Hepatocyte (in vitro differentiated cells): ENCODE measurements around the gene C20orf173. TPM values are rescaled to one million over a fixed set of nuclear protein-coding genes. Genes with fewer than 3 reads are reported as not detected.

Source experiments
- DNase-seq: peaks from one replicate; pipeline ENCODE4 v3.0.0-alpha.2; 2016; ENCODE audit warnings: low spot score
- H2AFZ ChIP-seq: fragments of 200-600 bp; sonication (generic); 2 replicates; pipeline ENCODE4 v1.6.0; 2016; ENCODE audit warnings: antibody characterized with exemption, mild to moderate bottlenecking
- H3K27ac ChIP-seq: fragments of 200-600 bp; sonication (generic); 2 replicates; pipeline ENCODE4 v1.5.1; 2016; ENCODE audit warnings: mild to moderate bottlenecking
- H3K27me3 ChIP-seq: fragments of 200-600 bp; sonication (generic); 2 replicates; pipeline ENCODE4 v1.6.1; 2016
- H3K36me3 ChIP-seq: fragments of 200-600 bp; sonication (generic); replicated peaks from 2 replicates; pipeline ENCODE4 v1.5.1; 2016; ENCODE audit warnings: low read depth; ENCODE audit not compliant: insufficient read depth
- H3K4me1 ChIP-seq: fragments of 200-600 bp; sonication (generic); 2 replicates; pipeline ENCODE4 v1.5.1; 2016; ENCODE audit warnings: mild to moderate bottlenecking, moderate library complexity; ENCODE audit not compliant: insufficient read depth
- H3K4me2 ChIP-seq: fragments of 200-600 bp; sonication (generic); 2 replicates; pipeline ENCODE4 v1.6.0; 2016
- H3K4me3 ChIP-seq: fragments of 200-600 bp; sonication (generic); 2 replicates; pipeline ENCODE4 v1.5.1; 2016; ENCODE audit warnings: mild to moderate bottlenecking
- H3K79me2 ChIP-seq: fragments of 200-600 bp; sonication (generic); 2 replicates; pipeline ENCODE4 v1.6.0; 2017; ENCODE audit warnings: mild to moderate bottlenecking
- H3K9me2 ChIP-seq: fragments of 200-600 bp; sonication (generic); replicated peaks from 2 replicates; pipeline ENCODE4 v1.6.0; 2017; ENCODE audit warnings: mild to moderate bottlenecking; ENCODE audit not compliant: insufficient read depth
- H3K9me3 ChIP-seq: fragments of 200-600 bp; sonication (generic); 2 replicates; pipeline ENCODE4 v1.5.1; 2016; ENCODE audit warnings: low read depth, mild to moderate bottlenecking
- H4K20me1 ChIP-seq: fragments of 200-600 bp; sonication (generic); 2 replicates; pipeline ENCODE4 v1.6.0; 2016; ENCODE audit warnings: mild to moderate bottlenecking; ENCODE audit not compliant: insufficient read depth, poor library complexity, severe bottlenecking
- CTCF ChIP-seq: fragments of 200-600 bp; sonication (generic); IDR thresholded peaks from 2 replicates; pipeline ENCODE4 v1.5.1; 2016; ENCODE audit warnings: antibody characterized with exemption, mild to moderate bottlenecking; ENCODE audit not compliant: poor library complexity
- EZH2 ChIP-seq: fragments of 200-600 bp; sonication (generic); IDR thresholded peaks from 2 replicates; pipeline ENCODE4 v1.6.1; 2016; ENCODE audit warnings: antibody characterized with exemption, mild to moderate bottlenecking, borderline replicate concordance
- EZH2phosphoT487 ChIP-seq: fragments of 200-600 bp; sonication (generic); IDR thresholded peaks from one replicate; pipeline ENCODE4 v1.6.1; 2018; ENCODE audit warnings: antibody characterized with exemption, mild to moderate bottlenecking, low read depth, moderate library complexity; ENCODE audit not compliant: unreplicated experiment, severe bottlenecking
- WGBS: methylation state at CpG from one replicate; pipeline ENCODE4 v1.1.6; 2016; ENCODE audit warnings: low lambda C conversion rate; ENCODE audit errors: missing lambda C conversion rate; 5-methylcytosine and 5-hydroxymethylcytosine counted together
- polyA plus RNA-seq: library from polyadenylated mRNA; unstranded; fragments of >200 nt; fragmentation: Nextera tagmentation; extraction: Ambion mirVana; gene quantifications from 2 replicates; pipeline ENCODE4 v1.2.1, GENCODE V29; 2016
- total RNA-seq: library from RNA; depleted of rRNA; stranded (reverse); fragments of >200 nt; gene quantifications from 2 replicates; pipeline ENCODE4 v1.2.3, GENCODE V29; 2014

C20orf173 gene
- total and polyA plus RNA-seq, 2 experiments from 2014 or later: not detected

GRCh38 chr20:35499271-35499670 is 30.2 kb downstream of the C20orf173 start:
- no peaks in the 10 kb centered on the region for H4K20me1 ChIP-seq
- H3K27ac ChIP-seq: no peak overlapping the region
- no peaks in the 10 kb centered on the region for H3K27me3 ChIP-seq
- H3K9me3 ChIP-seq: no peaks in the 10 kb centered on the region
- no peak overlapping the region for H3K4me2 ChIP-seq
- no peaks in the 10 kb centered on the region for H3K36me3 ChIP-seq
- H3K9me2 ChIP-seq: no peaks in the 10 kb centered on the region
- TF ChIP-seq EZH2 (no peak), EZH2phosphoT487 (no peak), CTCF (no peak)
- no peaks in the 10 kb centered on the region for H3K4me1 ChIP-seq
- no peak overlapping the region for H2AFZ ChIP-seq
- H3K79me2 ChIP-seq: no peaks in the 10 kb centered on the region
- no peak overlapping the region for H3K4me3 ChIP-seq
- 89% methylated on average over 1 of the region's 1 CpG for WGBS
- no peak for DNase-seq

DNA sequence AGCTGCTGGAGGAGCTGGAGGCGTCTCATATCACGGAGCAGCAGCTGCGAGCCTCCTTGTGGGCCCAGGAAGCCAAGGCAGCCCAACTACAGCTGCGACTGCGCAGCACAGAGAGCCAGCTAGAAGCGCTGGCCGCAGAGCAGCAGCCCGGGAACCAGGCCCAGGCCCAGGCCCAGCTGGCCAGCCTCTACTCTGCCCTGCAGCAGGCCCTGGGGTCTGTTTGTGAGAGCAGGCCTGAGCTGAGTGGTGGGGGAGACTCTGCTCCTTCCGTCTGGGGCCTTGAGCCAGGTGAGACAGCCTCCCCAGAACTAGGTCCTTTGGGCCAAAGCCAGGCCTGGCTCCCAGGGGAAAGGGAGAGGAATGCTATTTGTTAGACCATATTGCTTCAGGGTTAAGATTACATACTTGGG is 31.7 kb downstream of the C20orf173 start:
- Histone ChIP-seq H3K4me3 (no peak overlapping the region), H3K4me2 (no peak overlapping the region), H3K4me1 (no peaks in the 10 kb centered on the region), H2AFZ (no peak overlapping the region), H3K27ac (no peak overlapping the region), H3K79me2 (no peaks in the 10 kb centered on the region), H4K20me1 (no peaks in the 10 kb centered on the region), H3K36me3 (no peaks in the 10 kb centered on the region), H3K9me2 (no peaks in the 10 kb centered on the region), H3K27me3 (no peaks in the 10 kb centered on the region), H3K9me3 (no peaks in the 10 kb centered on the region)
- no peak for TF ChIP-seq CTCF
- no peak for TF ChIP-seq EZH2phosphoT487
- TF ChIP-seq EZH2: no peak
- 99% methylated on average over 9 of the region's 9 CpGs for WGBS
- no peak for DNase-seq

DNA sequence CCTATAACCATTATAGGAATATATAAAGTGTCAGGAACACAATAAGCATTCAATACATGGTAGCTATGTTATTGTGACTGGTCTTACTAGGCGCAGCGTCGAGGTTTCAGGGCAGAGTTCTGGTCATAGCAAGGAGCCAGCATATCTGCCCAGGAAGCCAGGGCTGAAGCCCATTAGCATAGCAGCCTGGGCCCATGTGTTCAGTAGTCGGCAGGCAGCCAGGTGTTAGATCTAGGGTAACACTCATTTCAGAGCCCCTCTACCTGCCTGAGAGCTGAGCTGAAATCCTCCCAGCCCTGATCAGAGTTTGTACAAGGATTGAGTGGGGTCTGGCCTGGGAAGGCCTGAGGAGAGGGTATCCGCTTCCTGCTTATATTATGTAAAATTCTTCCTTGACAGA is 32.1 kb downstream of the C20orf173 start:
- Histone ChIP-seq H3K9me2 (no peaks in the 10 kb centered on the region), H3K4me2 (no peak overlapping the region), H3K9me3 (no peaks in the 10 kb centered on the region), H4K20me1 (no peaks in the 10 kb centered on the region), H2AFZ (no peak overlapping the region), H3K36me3 (no peaks in the 10 kb centered on the region), H3K27ac (no peak overlapping the region), H3K27me3 (no peaks in the 10 kb centered on the region), H3K79me2 (no peaks in the 10 kb centered on the region), H3K4me1 (no peaks in the 10 kb centered on the region), H3K4me3 (no peak overlapping the region)
- 99% methylated on average over 5 of the region's 5 CpGs for WGBS
- no peak for TF ChIP-seq CTCF
- TF ChIP-seq EZH2phosphoT487: no peak
- no peak for TF ChIP-seq EZH2
- no peak for DNase-seq

DNA sequence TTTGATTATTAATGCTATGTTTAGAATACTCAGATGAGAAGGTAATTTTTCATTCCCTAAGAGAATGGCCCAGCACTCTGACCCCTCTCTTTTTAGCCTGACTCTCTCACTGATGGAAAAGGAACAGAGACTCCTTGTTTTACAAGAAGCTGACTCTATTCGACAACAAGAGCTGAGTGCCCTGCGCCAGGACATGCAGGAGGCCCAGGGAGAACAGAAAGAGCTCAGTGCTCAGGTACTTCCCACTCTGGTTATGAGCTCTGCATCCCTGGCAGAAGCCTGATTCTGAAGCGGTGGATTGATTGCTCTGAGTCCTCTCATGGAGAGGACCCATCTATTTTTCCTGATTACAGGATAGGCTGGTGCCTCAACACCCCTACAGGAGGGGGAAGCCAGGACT is 33.0 kb downstream of the C20orf173 start:
- no peak overlapping the region for H3K4me3 ChIP-seq
- no peaks in the 10 kb centered on the region for H3K36me3 ChIP-seq
- H4K20me1 ChIP-seq: no peaks in the 10 kb centered on the region
- no peak for DNase-seq
- WGBS: 98% methylated on average over 3 of the region's 3 CpGs
- TF ChIP-seq EZH2phosphoT487: no peak
- no peak for TF ChIP-seq CTCF
- no peak for TF ChIP-seq EZH2
- no peak overlapping the region for H3K4me2 ChIP-seq
- H3K9me3 ChIP-seq: no peaks in the 10 kb centered on the region
- no peaks in the 10 kb centered on the region for H3K79me2 ChIP-seq
- H2AFZ ChIP-seq: no peak overlapping the region
- H3K27me3 ChIP-seq: no peaks in the 10 kb centered on the region
- no peaks in the 10 kb centered on the region for H3K4me1 ChIP-seq
- no peak overlapping the region for H3K27ac ChIP-seq
- H3K9me2 ChIP-seq: no peaks in the 10 kb centered on the region
